ENCODE results near the gene AMPH. TPM values are rescaled to one million over a fixed set of nuclear protein-coding genes. Genes with fewer than 3 reads are reported as not detected.

AMPH gene
- total and polyA plus RNA-seq, 4 experiments from 2014 or later: 0.09 to 0.26 (median 0.14) TPM; not detected in 1

DNA sequence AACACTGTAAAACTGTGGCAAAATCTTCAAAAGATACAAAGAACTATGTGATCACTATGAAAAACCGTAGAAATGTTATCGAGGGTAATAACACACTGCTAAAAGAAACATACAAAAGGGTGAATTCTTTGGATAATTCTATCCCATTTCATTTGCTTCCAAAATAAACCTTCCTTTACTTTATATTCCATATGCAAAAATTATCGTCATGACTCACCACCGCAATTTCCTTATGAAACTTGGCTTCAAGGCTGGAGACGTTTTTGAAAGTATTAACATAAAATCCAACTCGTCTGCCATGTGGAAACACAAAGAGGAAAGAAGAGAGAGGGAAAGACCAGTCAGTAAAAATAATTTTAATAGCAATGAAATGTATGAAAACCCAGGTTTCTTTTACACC, 165.2 kb downstream of the AMPH start:
- no peak for DNase-seq
- ChIA-PET CTCF (ENCODE audit: partially characterized antibody) (interaction anchor here (0.9 kb wide), 1 partner anchor 15 kb away, joined by 3 read pairs; no protein-coding TSS in a partner anchor), POLR2A (ENCODE audit: partially characterized antibody) (no interaction called here)
- peaks cover 12% of the 10 kb centered on the region for H3K4me1 ChIP-seq (ENCODE audit: insufficient read depth, low read length)
- H3K36me3 ChIP-seq (ENCODE audit: insufficient read depth, low read length): no peaks in the 10 kb centered on the region
- no peaks in the 10 kb centered on the region for H3K27me3 ChIP-seq (ENCODE audit: insufficient read depth, low read length)
- no peak overlapping the region for H3K27ac ChIP-seq (ENCODE audit: low read depth, low read length)
- Mint-ChIP-seq H3K4me3 (no peak overlapping the region), H3K27ac (no peak overlapping the region), H3K9me3 (peaks cover 0 to 2% (median 0%) of the 10 kb centered on the region in 8 donors), H3K36me3 (no peaks in the 10 kb centered on the region), H3K27me3 (no peaks in the 10 kb centered on the region), H3K4me1 (peaks cover 7 to 22% (median 12%) of the 10 kb centered on the region in 4 donors)
- H3K4me3 ChIP-seq (ENCODE audit: low read length in 2 of 2): no peak overlapping the region
- intact Hi-C loops (cut with micrococcal nuclease): no loop called here
- no peaks in the 10 kb centered on the region for H3K9me3 ChIP-seq (ENCODE audit: control insufficient read depth in 1 of 2, low read length in 2 of 2)

GRCh38 chr7:38463277-38464225, 167.6 kb downstream of the AMPH start:
- H3K4me1 Mint-ChIP-seq: peaks cover 7 to 22% (median 12%) of the 10 kb centered on the region in 4 donors
- no peaks in the 10 kb centered on the region for H3K36me3 Mint-ChIP-seq
- H3K27me3 ChIP-seq (ENCODE audit: insufficient read depth, low read length): no peaks in the 10 kb centered on the region
- intact Hi-C loops (cut with micrococcal nuclease): loop anchor here (2.0 kb wide), 1 partner anchor 39 kb away; no protein-coding TSS in a partner anchor
- H3K4me3 Mint-ChIP-seq: peak overlapping the region; percentile 62 to 82 (median 72)
- DNase-seq: peak; percentile 37 to 77 (median 69)
- H3K9me3 ChIP-seq (ENCODE audit: control insufficient read depth in 1 of 2, low read length in 2 of 2): no peaks in the 10 kb centered on the region
- H3K4me3 ChIP-seq (ENCODE audit: low read length in 2 of 2): peak overlapping the region in 1 of 2 donors; percentile 3
- H3K4me1 ChIP-seq (ENCODE audit: insufficient read depth, low read length): peaks cover 12% of the 10 kb centered on the region
- H3K9me3 Mint-ChIP-seq: peaks cover 0 to 2% (median 0%) of the 10 kb centered on the region in 8 donors
- ChIA-PET CTCF (ENCODE audit: partially characterized antibody) (interaction anchor here (0.6 to 0.8 kb wide), 2 partner anchors 9 to 27 kb away, joined by 3 read pairs; no protein-coding TSS in a partner anchor), POLR2A (ENCODE audit: partially characterized antibody) (interaction anchor here (1.0 kb wide), 1 partner anchor 31 kb away, joined by 4 read pairs; no protein-coding TSS in a partner anchor)
- H3K27me3 Mint-ChIP-seq: no peaks in the 10 kb centered on the region
- H3K36me3 ChIP-seq (ENCODE audit: insufficient read depth, low read length): no peaks in the 10 kb centered on the region
- no peak overlapping the region for H3K27ac ChIP-seq (ENCODE audit: low read depth, low read length)
- peak overlapping the region; percentile 4 to 89 (median 63) for H3K27ac Mint-ChIP-seq

GRCh38 chr7:38462819-38463218, 168.4 kb downstream of the AMPH start:
- H3K4me3 ChIP-seq (ENCODE audit: low read length in 2 of 2): no peak overlapping the region
- H3K27ac Mint-ChIP-seq: peak overlapping the region in 3 of 7 donors; percentile 38 to 63 (median 39)
- no peak for DNase-seq
- H3K9me3 ChIP-seq (ENCODE audit: control insufficient read depth in 1 of 2, low read length in 2 of 2): no peaks in the 10 kb centered on the region
- peaks cover 7 to 22% (median 12%) of the 10 kb centered on the region in 4 donors for H3K4me1 Mint-ChIP-seq
- no peak overlapping the region for H3K27ac ChIP-seq (ENCODE audit: low read depth, low read length)
- POLR2A ChIA-PET (ENCODE audit: partially characterized antibody): interaction anchor here (1.0 kb wide), 1 partner anchor 30 kb away, joined by 4 read pairs; no protein-coding TSS in a partner anchor
- no peaks in the 10 kb centered on the region for H3K36me3 Mint-ChIP-seq
- H3K36me3 ChIP-seq (ENCODE audit: insufficient read depth, low read length): no peaks in the 10 kb centered on the region
- H3K4me3 Mint-ChIP-seq: peak overlapping the region in 5 of 8 donors; percentile 28 to 78 (median 64)
- intact Hi-C loops (cut with micrococcal nuclease): loop anchor here (2.0 kb wide), 1 partner anchor 38 kb away; no protein-coding TSS in a partner anchor
- CTCF ChIA-PET (ENCODE audit: partially characterized antibody): no interaction called here
- H3K27me3 ChIP-seq (ENCODE audit: insufficient read depth, low read length): no peaks in the 10 kb centered on the region
- H3K4me1 ChIP-seq (ENCODE audit: insufficient read depth, low read length): peaks cover 12% of the 10 kb centered on the region
- no peaks in the 10 kb centered on the region for H3K27me3 Mint-ChIP-seq
- H3K9me3 Mint-ChIP-seq: peaks cover 0 to 2% (median 0%) of the 10 kb centered on the region in 8 donors

DNA sequence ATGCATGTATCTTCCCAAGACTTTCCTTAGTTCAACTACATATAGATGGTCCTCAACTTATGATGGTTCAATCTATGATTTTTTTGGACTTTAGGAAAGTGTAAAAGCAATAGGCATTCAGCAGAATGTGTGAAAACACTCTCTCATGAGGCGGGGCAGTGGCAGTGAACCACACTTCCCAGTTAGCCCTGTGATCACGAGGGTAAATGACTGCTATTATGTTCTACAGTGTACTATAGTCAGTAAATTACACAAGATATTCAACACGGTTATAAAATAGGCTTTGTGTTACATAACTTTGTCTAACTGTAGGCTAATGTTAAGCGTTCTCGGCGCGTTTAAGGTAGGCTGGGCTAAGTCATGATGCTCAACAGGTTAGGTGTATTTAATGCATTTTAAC, 169.3 kb downstream of the AMPH start:
- no peaks in the 10 kb centered on the region for H3K36me3 ChIP-seq (ENCODE audit: insufficient read depth, low read length)
- peaks cover 12% of the 10 kb centered on the region for H3K4me1 ChIP-seq (ENCODE audit: insufficient read depth, low read length)
- no peaks in the 10 kb centered on the region for H3K27me3 ChIP-seq (ENCODE audit: insufficient read depth, low read length)
- H3K4me1 Mint-ChIP-seq: peaks cover 7 to 22% (median 12%) of the 10 kb centered on the region in 4 donors
- H3K9me3 Mint-ChIP-seq: peaks cover 0 to 5% (median under 1%) of the 10 kb centered on the region in 8 donors
- ChIA-PET CTCF (ENCODE audit: partially characterized antibody) (no interaction called here), POLR2A (ENCODE audit: partially characterized antibody) (no interaction called here)
- H3K4me3 ChIP-seq (ENCODE audit: low read length in 2 of 2): no peak overlapping the region
- no peak overlapping the region for H3K27ac ChIP-seq (ENCODE audit: low read depth, low read length)
- no peak for DNase-seq
- intact Hi-C loops (cut with micrococcal nuclease): loop anchor here (2.0 kb wide), 1 partner anchor 37 kb away; no protein-coding TSS in a partner anchor
- H3K27ac Mint-ChIP-seq: no peak overlapping the region
- no peaks in the 10 kb centered on the region for H3K27me3 Mint-ChIP-seq
- H3K9me3 ChIP-seq (ENCODE audit: control insufficient read depth in 1 of 2, low read length in 2 of 2): no peaks in the 10 kb centered on the region
- H3K4me3 Mint-ChIP-seq: no peak overlapping the region
- peaks cover 0 to 2% of the 10 kb centered on the region in 2 donors for H3K36me3 Mint-ChIP-seq

DNA sequence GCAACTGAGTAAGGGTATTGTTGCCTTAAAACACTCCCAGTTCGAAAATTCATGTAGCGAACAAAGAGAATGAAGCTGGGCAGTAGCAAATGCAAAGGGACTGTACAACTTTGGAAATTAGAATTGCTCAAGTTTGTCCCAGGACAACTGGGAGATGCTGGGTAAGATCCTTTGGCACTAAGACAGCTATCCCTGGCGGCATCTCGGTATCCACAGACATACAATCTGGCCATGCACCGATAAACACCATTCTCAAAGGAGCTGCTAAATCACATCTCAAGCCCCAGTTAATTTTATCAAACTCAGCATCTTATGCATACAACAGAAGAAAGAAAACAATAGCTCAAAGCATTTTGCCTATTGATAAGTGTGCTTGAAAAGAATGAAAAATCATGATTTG, 177.3 kb downstream of the AMPH start:
- Histone ChIP-seq H3K4me3 (ENCODE audit: low read length in 2 of 2) (no peak overlapping the region), H3K36me3 (ENCODE audit: insufficient read depth, low read length) (no peaks in the 10 kb centered on the region), H3K9me3 (ENCODE audit: control insufficient read depth in 1 of 2, low read length in 2 of 2) (no peaks in the 10 kb centered on the region), H3K27me3 (ENCODE audit: insufficient read depth, low read length) (no peaks in the 10 kb centered on the region), H3K4me1 (ENCODE audit: insufficient read depth, low read length) (no peaks in the 10 kb centered on the region), H3K27ac (ENCODE audit: low read depth, low read length) (no peak overlapping the region)
- CTCF ChIA-PET (ENCODE audit: partially characterized antibody): no interaction called here
- Mint-ChIP-seq H3K27me3 (peaks cover 2 to 5% of the 10 kb centered on the region in 2 donors), H3K4me1 (no peaks in the 10 kb centered on the region), H3K36me3 (peaks cover 0 to 5% of the 10 kb centered on the region in 2 donors), H3K27ac (no peak overlapping the region), H3K4me3 (no peak overlapping the region), H3K9me3 (peaks cover 0 to 7% (median 0%) of the 10 kb centered on the region in 8 donors)
- intact Hi-C loops (cut with micrococcal nuclease): no loop called here
- no peak for DNase-seq
- POLR2A ChIA-PET (ENCODE audit: partially characterized antibody): no interaction called here

- Histone ChIP-seq H3K4me3 (ENCODE audit: low read length in 2 of 2) (no peak overlapping the region), H3K36me3 (ENCODE audit: insufficient read depth, low read length) (no peaks in the 10 kb centered on the region), H3K27me3 (ENCODE audit: insufficient read depth, low read length) (no peaks in the 10 kb centered on the region), H3K27ac (ENCODE audit: low read depth, low read length) (no peak overlapping the region), H3K4me1 (ENCODE audit: insufficient read depth, low read length) (no peaks in the 10 kb centered on the region), H3K9me3 (ENCODE audit: control insufficient read depth in 1 of 2, low read length in 2 of 2) (no peaks in the 10 kb centered on the region)
- Mint-ChIP-seq H3K4me3 (no peak overlapping the region), H3K27me3 (peaks cover 2 to 5% of the 10 kb centered on the region in 2 donors), H3K9me3 (peaks cover 0 to 7% (median 0%) of the 10 kb centered on the region in 8 donors), H3K36me3 (peaks cover 0 to 5% of the 10 kb centered on the region in 2 donors), H3K4me1 (no peaks in the 10 kb centered on the region), H3K27ac (no peak overlapping the region)
- DNase-seq: no peak
- POLR2A ChIA-PET (ENCODE audit: partially characterized antibody): no interaction called here
- intact Hi-C loops (cut with micrococcal nuclease): no loop called here
- CTCF ChIA-PET (ENCODE audit: partially characterized antibody): no interaction called here
Measured at GRCh38 chr7:38453168-38453567, 178.0 kb downstream of the AMPH start.

DNA sequence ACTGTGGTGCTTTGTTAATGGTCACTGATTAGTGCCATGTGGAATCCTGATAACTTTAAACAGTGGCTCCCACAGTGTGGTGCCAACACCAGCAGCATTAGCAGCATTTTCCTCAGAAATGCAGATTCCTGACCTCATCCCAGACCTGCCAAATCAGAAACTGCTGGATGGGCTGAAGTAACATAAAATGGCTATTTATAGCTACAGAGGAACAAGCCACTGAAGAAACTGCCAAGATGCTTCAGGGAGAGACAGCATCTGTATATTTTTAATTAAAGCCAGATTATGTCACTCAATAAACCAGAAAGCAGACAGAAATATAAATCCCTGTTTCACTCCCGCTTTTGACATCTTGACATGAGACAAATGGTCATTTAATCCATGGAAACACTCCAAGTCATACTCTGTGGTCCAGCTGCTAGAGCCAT, 178.5 kb downstream of the AMPH start:
- Mint-ChIP-seq H3K36me3 (peaks cover 0 to 5% of the 10 kb centered on the region in 2 donors), H3K9me3 (peaks cover 0 to 7% (median 0%) of the 10 kb centered on the region in 8 donors), H3K27ac (no peak overlapping the region), H3K4me3 (no peak overlapping the region), H3K27me3 (peaks cover 2 to 5% of the 10 kb centered on the region in 2 donors), H3K4me1 (no peaks in the 10 kb centered on the region)
- CTCF ChIA-PET (ENCODE audit: partially characterized antibody): no interaction called here
- no peaks in the 10 kb centered on the region for H3K4me1 ChIP-seq (ENCODE audit: insufficient read depth, low read length)
- H3K36me3 ChIP-seq (ENCODE audit: insufficient read depth, low read length): no peaks in the 10 kb centered on the region
- DNase-seq: no peak
- intact Hi-C loops (cut with micrococcal nuclease): no loop called here
- no peaks in the 10 kb centered on the region for H3K27me3 ChIP-seq (ENCODE audit: insufficient read depth, low read length)
- H3K27ac ChIP-seq (ENCODE audit: low read depth, low read length): no peak overlapping the region
- POLR2A ChIA-PET (ENCODE audit: partially characterized antibody): no interaction called here
- no peak overlapping the region for H3K4me3 ChIP-seq (ENCODE audit: low read length in 2 of 2)
- no peaks in the 10 kb centered on the region for H3K9me3 ChIP-seq (ENCODE audit: control insufficient read depth in 1 of 2, low read length in 2 of 2)
